Stomach (tissue), 9 donors: ENCODE measurements around the gene LZTS2. TPM values are rescaled to one million over a fixed set of nuclear protein-coding genes. Genes with fewer than 3 reads are reported as not detected.

ENCODE experiments used
- DNase-seq, 2 donors: peaks; one replicate each; pipeline versions ENCODE4 v3.0.0 to v3.0.0-alpha.2; 2013 to 2019
- H3K27ac ChIP-seq, 5 donors: fragments of 200-600 bp in 4 of 5; sonication (generic) in 4 of 5; one replicate each; pipeline ENCODE4 v1.5.1; 2013 to 2019; ENCODE audit warnings: mild to moderate bottlenecking in 1 of 5, moderate library complexity in 1 of 5
- H3K27me3 ChIP-seq, 3 donors: fragments of 200-600 bp; sonication (generic); one replicate each; pipeline ENCODE4 v1.5.1; 2017 to 2019; ENCODE audit warnings: mixed run types in 1 of 3
- H3K36me3 ChIP-seq, 4 donors: fragments of 200-600 bp; sonication (generic); 1 replicate in 3 of 4; 2 replicates in 1 of 4; pipeline ENCODE4 v1.5.1; 2016 to 2019
- H3K4me1 ChIP-seq, 4 donors: fragments of 200-600 bp; sonication (generic); one replicate each; pipeline ENCODE4 v1.5.1; 2016 to 2019
- H3K4me3 ChIP-seq, 4 donors: fragments of 200-600 bp; sonication (generic) in 3 of 4; one replicate each; pipeline ENCODE4 v1.5.1; 2016 to 2019; ENCODE audit warnings: mild to moderate bottlenecking in 1 of 4
- H3K9me3 ChIP-seq, 4 donors: fragments of 200-600 bp; sonication (generic); one replicate each; pipeline ENCODE4 v1.5.1; 2016 to 2019
- EP300 ChIP-seq: sonication (generic); formaldehyde crosslinking; IDR thresholded peaks from one replicate; pipeline ENCODE4 v1.6.1; 2017; ENCODE audit warnings: antibody characterized with exemption
- POLR2A ChIP-seq, 4 donors: fragments of 450-650 bp; IDR thresholded peaks; one replicate each; pipeline ENCODE4 v1.6.1; 2016; ENCODE audit warnings: antibody characterized with exemption in 4 of 4, control low read depth in 2 of 4, mild to moderate bottlenecking in 1 of 4, moderate library complexity in 1 of 4
- POLR2AphosphoS5 ChIP-seq, 3 donors: sonication (generic); formaldehyde crosslinking; IDR thresholded peaks; one replicate each; pipeline ENCODE4 v1.6.1; 2016; ENCODE audit warnings: antibody characterized with exemption in 3 of 3
- WGBS, 5 donors: extraction: QIAGEN DNeasy Blood & Tissue Kit in 3 of 5; methylation state at CpG; one replicate each; pipeline versions ENCODE4 v1.1.5 to v1.1.7; 2013 to 2018; 5-methylcytosine and 5-hydroxymethylcytosine counted together
- intact Hi-C: fragments of 100-400 bp; cut with DNase I; formaldehyde crosslinking; loops from one replicate; pipeline ENCODE4 v1.15.1; 2023; ENCODE audit warnings: low total_unique reads
- polyA plus RNA-seq, 3 donors: library from polyadenylated mRNA; stranded (reverse); fragments of 200-250 nt; gene quantifications; one replicate each; pipeline ENCODE4 v1.2.3, GENCODE V29; 2013
- total RNA-seq, 5 donors: library from RNA; depleted of rRNA; stranded (reverse); fragments of >200 nt; gene quantifications; one replicate each; pipeline versions ENCODE4 v1.1.0 to v1.2.3, GENCODE V29; 2014 to 2016
- TF ChIP-seq, protein P1 (sequence below), 7 experiments: fragments of 450-650 bp in 4 of 7; fragments of 200-600 bp in 3 of 7; sonication (generic) in 3 of 7; IDR thresholded peaks; one replicate each; pipeline ENCODE4 v1.5.1; 2016 to 2019; ENCODE audit warnings: antibody characterized with exemption in 7 of 7, control low read depth in 2 of 7, mild to moderate bottlenecking in 1 of 7
- donor health status: healthy with polysubstance abuse.
- donor health status: Bipolar disorder and iron deficiency.
- donor health status: healthy.

Gene LZTS2
- total and polyA plus RNA-seq, 8 donors: 34.7 to 70.7 (median 48.0) TPM

DNA sequence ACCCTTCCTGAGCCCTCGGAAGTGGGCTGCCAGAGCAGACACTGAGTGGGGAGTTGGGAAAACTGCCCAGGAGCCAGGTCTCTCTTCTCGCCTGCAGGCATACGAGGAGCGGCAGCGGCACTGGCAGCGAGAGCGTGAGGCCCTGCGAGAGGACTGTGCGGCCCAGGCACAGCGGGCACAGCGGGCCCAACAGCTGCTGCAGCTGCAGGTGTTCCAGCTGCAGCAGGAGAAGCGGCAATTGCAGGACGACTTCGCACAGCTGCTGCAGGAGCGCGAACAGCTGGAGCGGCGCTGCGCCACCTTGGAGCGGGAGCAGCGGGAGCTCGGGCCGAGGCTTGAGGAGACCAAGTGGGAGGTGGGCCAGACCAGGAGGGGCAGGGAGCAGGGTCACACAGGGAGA lies 5.8 kb downstream of the LZTS2 start:
- H3K27me3 ChIP-seq: no peaks in the 10 kb centered on the region
- no peak overlapping the region for H3K27ac ChIP-seq
- H3K4me1 ChIP-seq: peaks cover 33 to 71% (median 60%) of the 10 kb centered on the region in 4 donors
- intact Hi-C loops: no loop called here
- peaks cover 36 to 52% (median 51%) of the 10 kb centered on the region in 4 donors for H3K36me3 ChIP-seq
- DNase-seq: no peak
- TF ChIP-seq POLR2AphosphoS5 (IDR thresholded peaks at IDR 0.05) (no peak), EP300 (no peak), POLR2A (IDR thresholded peaks at IDR 0.05) (no peak)
- TF ChIP-seq, protein P1, sequence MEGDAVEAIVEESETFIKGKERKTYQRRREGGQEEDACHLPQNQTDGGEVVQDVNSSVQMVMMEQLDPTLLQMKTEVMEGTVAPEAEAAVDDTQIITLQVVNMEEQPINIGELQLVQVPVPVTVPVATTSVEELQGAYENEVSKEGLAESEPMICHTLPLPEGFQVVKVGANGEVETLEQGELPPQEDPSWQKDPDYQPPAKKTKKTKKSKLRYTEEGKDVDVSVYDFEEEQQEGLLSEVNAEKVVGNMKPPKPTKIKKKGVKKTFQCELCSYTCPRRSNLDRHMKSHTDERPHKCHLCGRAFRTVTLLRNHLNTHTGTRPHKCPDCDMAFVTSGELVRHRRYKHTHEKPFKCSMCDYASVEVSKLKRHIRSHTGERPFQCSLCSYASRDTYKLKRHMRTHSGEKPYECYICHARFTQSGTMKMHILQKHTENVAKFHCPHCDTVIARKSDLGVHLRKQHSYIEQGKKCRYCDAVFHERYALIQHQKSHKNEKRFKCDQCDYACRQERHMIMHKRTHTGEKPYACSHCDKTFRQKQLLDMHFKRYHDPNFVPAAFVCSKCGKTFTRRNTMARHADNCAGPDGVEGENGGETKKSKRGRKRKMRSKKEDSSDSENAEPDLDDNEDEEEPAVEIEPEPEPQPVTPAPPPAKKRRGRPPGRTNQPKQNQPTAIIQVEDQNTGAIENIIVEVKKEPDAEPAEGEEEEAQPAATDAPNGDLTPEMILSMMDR (IDR thresholded peaks at IDR 0.05): no peak
- WGBS, 5 donors: 88 to 92% (median 91%) methylated on average over 23 of the region's 23 CpGs
- no peak overlapping the region for H3K4me3 ChIP-seq
- no peaks in the 10 kb centered on the region for H3K9me3 ChIP-seq

GRCh38 chr10:101005869-101006567 lies 6.4 kb downstream of the LZTS2 start:
- DNase-seq: no peak
- Histone ChIP-seq H3K36me3 (peaks cover 36 to 52% (median 51%) of the 10 kb centered on the region in 4 donors), H3K9me3 (no peaks in the 10 kb centered on the region), H3K27ac (peak overlapping the region in 2 of 5 donors; percentile 46 to 68), H3K4me3 (no peak overlapping the region), H3K27me3 (no peaks in the 10 kb centered on the region), H3K4me1 (peaks cover 27 to 64% (median 54%) of the 10 kb centered on the region in 4 donors)
- 89 to 96% (median 93%) methylated on average over 4 of the region's 4 CpGs for WGBS, 5 donors
- intact Hi-C loops: no loop called here
- TF ChIP-seq EP300: no peak
- TF ChIP-seq, protein P1 (IDR thresholded peaks at IDR 0.05): no peak

DNA sequence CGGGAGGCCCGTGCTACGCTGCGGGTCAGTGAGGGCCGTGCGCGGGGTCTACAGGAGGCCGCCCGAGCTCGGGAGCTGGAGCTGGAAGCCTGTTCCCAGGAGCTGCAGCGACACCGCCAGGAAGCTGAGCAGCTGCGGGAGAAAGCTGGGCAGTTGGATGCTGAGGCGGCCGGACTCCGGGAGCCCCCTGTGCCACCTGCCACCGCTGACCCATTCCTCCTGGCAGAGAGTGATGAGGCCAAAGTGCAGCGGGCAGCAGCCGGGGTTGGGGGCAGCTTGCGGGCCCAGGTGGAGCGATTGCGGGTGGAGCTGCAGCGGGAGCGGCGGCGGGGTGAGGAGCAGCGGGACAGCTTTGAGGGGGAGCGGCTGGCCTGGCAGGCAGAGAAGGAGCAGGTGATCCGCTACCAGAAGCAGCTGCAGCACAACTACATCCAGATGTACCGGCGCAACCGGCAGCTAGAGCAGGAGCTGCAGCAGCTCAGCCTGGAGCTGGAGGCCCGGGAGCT lies 7.0 kb downstream of the LZTS2 start:
- no peak overlapping the region for H3K4me3 ChIP-seq
- peaks cover 21 to 63% (median 53%) of the 10 kb centered on the region in 4 donors for H3K4me1 ChIP-seq
- H3K9me3 ChIP-seq: no peaks in the 10 kb centered on the region
- peaks cover 36 to 52% (median 51%) of the 10 kb centered on the region in 4 donors for H3K36me3 ChIP-seq
- no peaks in the 10 kb centered on the region for H3K27me3 ChIP-seq
- TF ChIP-seq EP300 (no peak), POLR2AphosphoS5 (IDR thresholded peaks at IDR 0.05) (no peak), POLR2A (IDR thresholded peaks at IDR 0.05) (no peak)
- TF ChIP-seq, protein P1 (IDR thresholded peaks at IDR 0.05): no peak
- intact Hi-C loops: no loop called here
- 75 to 84% (median 81%) methylated on average over 12 to 33 of the region's 33 CpGs for WGBS, 5 donors
- peak in 1 of 2 donors; percentile 64 for DNase-seq
- H3K27ac ChIP-seq: peak overlapping the region in 4 of 5 donors; percentile 16 to 68 (median 52)

DNA sequence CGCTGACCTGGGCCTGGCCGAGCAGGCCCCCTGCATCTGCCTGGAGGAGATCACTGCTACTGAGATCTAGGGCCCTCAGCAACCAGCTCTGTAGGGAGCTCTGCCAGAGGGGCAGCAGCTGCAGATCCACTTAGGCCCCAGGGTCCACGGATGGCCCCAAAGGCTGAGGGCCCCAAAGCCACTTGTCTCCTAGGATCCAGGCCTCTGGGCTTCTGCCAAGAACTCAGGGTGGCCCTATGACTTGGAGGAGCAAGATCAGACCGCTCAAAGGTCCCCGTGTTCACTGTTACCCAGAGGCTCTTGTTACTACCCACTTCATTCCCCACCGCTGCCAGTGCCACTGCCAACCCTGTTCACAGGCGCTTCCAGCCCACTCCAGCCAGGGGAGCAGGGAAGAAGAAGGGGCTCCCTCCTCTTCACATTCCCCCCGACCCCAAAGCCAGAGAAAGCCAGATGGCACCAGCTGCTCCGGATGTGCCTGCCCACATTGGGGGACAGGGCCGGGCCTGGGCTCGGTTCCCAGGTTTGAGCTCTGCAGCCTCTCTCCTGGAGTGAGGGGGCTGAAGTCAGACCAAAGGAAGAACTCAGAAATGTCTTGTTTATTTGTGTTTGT lies 7.6 kb downstream of the LZTS2 start:
- peak overlapping the region; percentile 16 to 68 (median 46) for H3K27ac ChIP-seq
- WGBS, 5 donors: 44 to 67% (median 63%) methylated on average over 9 to 11 of the region's 11 CpGs
- H3K36me3 ChIP-seq: peaks cover 36 to 52% (median 51%) of the 10 kb centered on the region in 4 donors
- intact Hi-C loops: no loop called here
- H3K9me3 ChIP-seq: no peaks in the 10 kb centered on the region
- no peaks in the 10 kb centered on the region for H3K27me3 ChIP-seq
- H3K4me3 ChIP-seq: no peak overlapping the region
- H3K4me1 ChIP-seq: peaks cover 21 to 63% (median 53%) of the 10 kb centered on the region in 4 donors
- TF ChIP-seq EP300 (no peak), POLR2A (IDR thresholded peaks at IDR 0.05) (no peak), POLR2AphosphoS5 (IDR thresholded peaks at IDR 0.05) (no peak)
- TF ChIP-seq, protein P1 (IDR thresholded peaks at IDR 0.05): no peak
- peak in 1 of 2 donors; percentile 64 for DNase-seq
